Calu3 (cell line): ENCODE results near the gene NYAP2. TPM values are rescaled to one million over a fixed set of nuclear protein-coding genes. Genes with fewer than 3 reads are reported as not detected.
A peak's percentile ranks its signal among the peaks of the same experiment; 100 is the strongest.

Experiments
- BruUV-seq: library from RNA; stranded (reverse); fragments of 400-500 nt; replicated peaks from 2 replicates; lab custom pipeline; 2021; lab: Mats Ljungman, UMichigan
- CTCF ChIA-PET: fragments of 300-600 bp; sonication (Branson Sonifier 250); formaldehyde crosslinking; loops from one replicate; lab custom pipeline; 2022; ENCODE audit warnings: antibody characterized with exemption; lab: Charles Lee
- DNase-seq: peaks from one replicate; pipeline ENCODE4 v3.0.0; 2022
- H3K27ac Mint-ChIP-seq: one replicate; pipeline ENCODE4 v1.8.0; 2022; ENCODE audit warnings: mixed read lengths; ENCODE audit not compliant: unreplicated experiment
- H3K27me3 Mint-ChIP-seq: one replicate; pipeline ENCODE4 v1.8.0; 2022; ENCODE audit warnings: mixed read lengths; ENCODE audit not compliant: unreplicated experiment
- H3K36me3 Mint-ChIP-seq: one replicate; pipeline ENCODE4 v1.8.0; 2022; ENCODE audit warnings: mild to moderate bottlenecking, moderate library complexity, mixed read lengths; ENCODE audit not compliant: insufficient read depth, unreplicated experiment
- H3K4me1 Mint-ChIP-seq: one replicate; pipeline ENCODE4 v1.8.0; 2022; ENCODE audit warnings: mild to moderate bottlenecking, low read depth, mixed read lengths; ENCODE audit not compliant: unreplicated experiment
- H3K4me3 Mint-ChIP-seq: one replicate; pipeline ENCODE4 v1.8.0; 2022; ENCODE audit warnings: mild to moderate bottlenecking, low read depth, moderate library complexity, mixed read lengths; ENCODE audit not compliant: unreplicated experiment
- H3K9me3 Mint-ChIP-seq: one replicate; pipeline ENCODE4 v1.8.0; 2022; ENCODE audit warnings: low read depth, mixed read lengths; ENCODE audit not compliant: unreplicated experiment
- CTCF ChIP-seq: fragments of 200-600 bp; IDR thresholded peaks from one replicate; pipeline ENCODE4 v1.8.0; 2022; ENCODE audit warnings: antibody characterized with exemption; ENCODE audit not compliant: unreplicated experiment
- intact Hi-C: fragments of 100-400 bp; cut with micrococcal nuclease; formaldehyde crosslinking; loops from one replicate; pipeline ENCODE4 v1.10.0; 2022; ENCODE audit not compliant: unreplicated experiment
- total RNA-seq: library from RNA; stranded (reverse); gene quantifications from 2 replicates; pipeline ENCODE4 v1.2.3, GENCODE V29; 2022

NYAP2 gene
- total RNA-seq, 1 experiment from 2014 or later, result 0.07 TPM

DNA sequence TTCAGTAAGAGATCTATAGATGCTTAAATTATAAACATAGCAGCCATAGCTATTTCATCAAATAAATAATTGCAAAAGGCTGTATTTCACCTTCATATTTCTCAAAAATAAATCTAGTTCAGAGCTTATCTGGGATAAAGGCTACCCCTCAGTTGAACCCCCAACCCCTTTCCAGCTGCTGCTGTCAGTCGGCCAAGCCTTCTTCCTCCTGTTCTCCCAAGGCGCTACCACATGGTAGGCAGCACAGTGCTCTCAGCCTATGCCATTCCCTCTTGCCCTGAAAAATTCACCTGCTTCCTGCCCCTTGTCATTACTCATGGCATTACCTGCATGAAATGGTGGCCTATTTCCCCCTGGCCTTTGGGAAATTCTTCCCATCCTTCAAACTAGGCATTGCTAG, 136.5 kb downstream of the NYAP2 start:
- Mint-ChIP-seq H3K4me1 (no peaks in the 10 kb centered on the region), H3K27ac (no peak overlapping the region), H3K27me3 (peaks cover 16% of the 10 kb centered on the region), H3K9me3 (peaks cover 2% of the 10 kb centered on the region), H3K36me3 (no peaks in the 10 kb centered on the region), H3K4me3 (no peak overlapping the region)
- no peak for DNase-seq
- BruUV-seq, result no TSS peak
- no peak for TF ChIP-seq CTCF
- CTCF ChIA-PET, result no interaction called here
- intact Hi-C loops, result no loop called here

GRCh38 chr2:225543626-225544025, 144.1 kb downstream of the NYAP2 start:
- no peak for TF ChIP-seq CTCF
- peaks cover 2% of the 10 kb centered on the region for H3K9me3 Mint-ChIP-seq
- intact Hi-C loops, result no loop called here
- no peaks in the 10 kb centered on the region for H3K27me3 Mint-ChIP-seq
- H3K4me3 Mint-ChIP-seq, result no peak overlapping the region
- CTCF ChIA-PET, result no interaction called here
- no peak overlapping the region for H3K27ac Mint-ChIP-seq
- H3K36me3 Mint-ChIP-seq, result no peaks in the 10 kb centered on the region
- no peak for DNase-seq
- H3K4me1 Mint-ChIP-seq, result no peaks in the 10 kb centered on the region
- no TSS peak for BruUV-seq

GRCh38 chr2:225556461-225556860, 157.0 kb downstream of the NYAP2 start:
- no peaks in the 10 kb centered on the region for H3K9me3 Mint-ChIP-seq
- no peaks in the 10 kb centered on the region for H3K36me3 Mint-ChIP-seq
- no peaks in the 10 kb centered on the region for H3K4me1 Mint-ChIP-seq
- CTCF ChIA-PET, result interaction anchor here (1.6 kb wide), 1 partner anchor 274 kb away, joined by 10 read pairs; no protein-coding TSS in a partner anchor
- no peak overlapping the region for H3K4me3 Mint-ChIP-seq
- H3K27ac Mint-ChIP-seq, result no peak overlapping the region
- no peak for TF ChIP-seq CTCF
- H3K27me3 Mint-ChIP-seq, result peaks cover 11% of the 10 kb centered on the region
- no TSS peak for BruUV-seq
- peak; percentile 6 for DNase-seq
- intact Hi-C loops, result loop anchor here (1.0 to 10.0 kb wide), 2 partner anchors 273 to 432 kb away; no protein-coding TSS in a partner anchor

- Mint-ChIP-seq H3K36me3 (no peaks in the 10 kb centered on the region), H3K27me3 (peaks cover 26% of the 10 kb centered on the region), H3K9me3 (no peaks in the 10 kb centered on the region), H3K4me1 (no peaks in the 10 kb centered on the region), H3K27ac (no peak overlapping the region), H3K4me3 (no peak overlapping the region)
- no TSS peak for BruUV-seq
- intact Hi-C loops, result loop anchor here (10.0 kb wide), 1 partner anchor 434 kb away; no protein-coding TSS in a partner anchor
- CTCF ChIA-PET, result interaction anchor here (0.7 to 1.1 kb wide), 2 partner anchors 11 to 1132 kb away, joined by 3 to 6 read pairs; no protein-coding TSS in a partner anchor
- no peak for TF ChIP-seq CTCF
- no peak for DNase-seq
Measured at GRCh38 chr2:225558399-225559071, 159.0 kb downstream of the NYAP2 start.
